Fibroblast of skin of back (primary cell): Measurements from ENCODE around the gene FOXI3. TPM values are rescaled to one million over a fixed set of nuclear protein-coding genes. Genes with fewer than 3 reads are reported as not detected.

Source experiments
- DNase-seq: peaks from one replicate; pipeline ENCODE4 v3.0.0-alpha.2; 2013
- polyA plus RNA-seq, 2 experiments: library from polyadenylated mRNA; unstranded; fragments of 120-200 nt; gene quantifications; one replicate each; pipeline ENCODE4 v1.2.1, GENCODE V29; 2013; ENCODE audit not compliant: insufficient read length in 2 of 2

FOXI3 gene
- not detected for polyA plus RNA-seq (2013, experiment 1 of 2; ENCODE audit: insufficient read length)
- not detected for polyA plus RNA-seq (2013, experiment 2 of 2; ENCODE audit: insufficient read length)

- no peak for DNase-seq
These were observed at the start of gene FOXI3 for GRCh38 chr2:88452565-88452905. Gene FOXI3 (minus strand): TSS chr2:88452693. CDS start chr2:88452535, 158 bp downstream.

GRCh38 chr2:88500691-88501090 is 48.2 kb upstream of the FOXI3 start:
- no peak for DNase-seq

- DNase-seq, result no peak
These were observed 46.7 kb upstream of the FOXI3 start for GRCh38 chr2:88499204-88499603.

- DNase-seq, result no peak
These were observed 41.0 kb upstream of the FOXI3 start for GRCh38 chr2:88493481-88493880.

- DNase-seq, result no peak
These were observed 39.5 kb upstream of the FOXI3 start for GRCh38 chr2:88492002-88492401.

GRCh38 chr2:88489181-88489580 is 36.7 kb upstream of the FOXI3 start:
- no peak for DNase-seq

GRCh38 chr2:88483200-88483599 is 30.7 kb upstream of the FOXI3 start:
- DNase-seq, result no peak

GRCh38 chr2:88481691-88482336 is 29.3 kb upstream of the FOXI3 start:
- peak; percentile 17 for DNase-seq

- no peak for DNase-seq
These were observed 20.3 kb upstream of the FOXI3 start for GRCh38 chr2:88472811-88473210.

GRCh38 chr2:88471083-88471942 is 18.8 kb upstream of the FOXI3 start:
- no peak for DNase-seq

- no peak for DNase-seq
These were observed 17.0 kb upstream of the FOXI3 start for GRCh38 chr2:88469202-88470114.

- no peak for DNase-seq
These were observed 11.7 kb upstream of the FOXI3 start for GRCh38 chr2:88464153-88464552.

GRCh38 chr2:88458633-88459032 is 6.1 kb upstream of the FOXI3 start:
- no peak for DNase-seq

GRCh38 chr2:88452980-88453582 is 588 bp upstream of the FOXI3 start:
- no peak for DNase-seq

GRCh38 chr2:88451811-88452564 is 505 bp downstream of the FOXI3 start:
- no peak for DNase-seq

GRCh38 chr2:88450925-88451810 is 1.3 kb downstream of the FOXI3 start:
- no peak for DNase-seq

GRCh38 chr2:88450186-88450585 is 2.3 kb downstream of the FOXI3 start:
- no peak for DNase-seq

- no peak for DNase-seq
These were observed 4.2 kb downstream of the FOXI3 start for GRCh38 chr2:88448248-88448647.

GRCh38 chr2:88443353-88443938 is 9.0 kb downstream of the FOXI3 start:
- DNase-seq, result no peak

- no peak for DNase-seq
These were observed 10.0 kb downstream of the FOXI3 start for GRCh38 chr2:88442473-88442872.
